OCI-LY1 (cell line): ENCODE data around the gene EFHC1.

Source experiments
- H2AFZ ChIP-seq: fragments of 200-600 bp; sonication (generic), shearing (Covaris generic); 2 replicates; pipeline ENCODE4 v1.6.0; 2014; ENCODE audit warnings: antibody characterized with exemption, mild to moderate bottlenecking, low read length
- H3F3A ChIP-seq: fragments of 200-600 bp; sonication (generic), shearing (Covaris generic); 2 replicates; pipeline ENCODE4 v1.6.0; 2014; ENCODE audit warnings: mild to moderate bottlenecking, antibody characterized with exemption, low read length, moderate library complexity; ENCODE audit not compliant: insufficient read depth
- H3K27ac ChIP-seq: fragments of 200-600 bp; sonication (generic); 2 replicates; pipeline ENCODE4 v1.5.1; 2014; ENCODE audit warnings: low read length, mixed run types, mild to moderate bottlenecking, low read depth; ENCODE audit not compliant: poor library complexity, severe bottlenecking
- H3K27me3 ChIP-seq: fragments of 200-600 bp; sonication (generic); 2 replicates; pipeline ENCODE4 v1.6.0; 2014; ENCODE audit warnings: antibody characterized with exemption, mild to moderate bottlenecking, low read length, moderate library complexity; ENCODE audit not compliant: insufficient read depth
- H3K36me3 ChIP-seq: fragments of 200-600 bp; sonication (generic); 2 replicates; pipeline ENCODE4 v1.6.1; 2014; ENCODE audit warnings: mild to moderate bottlenecking, antibody characterized with exemption, low read length, moderate library complexity, mixed read lengths; ENCODE audit not compliant: insufficient read depth
- H3K4me1 ChIP-seq: fragments of 200-600 bp; sonication (generic); 2 replicates; pipeline ENCODE4 v1.5.1; 2014; ENCODE audit warnings: mild to moderate bottlenecking, low read length, moderate library complexity; ENCODE audit not compliant: insufficient read depth, severe bottlenecking
- H3K4me2 ChIP-seq: fragments of 200-600 bp; sonication (generic), shearing (Covaris generic); 2 replicates; pipeline ENCODE4 v1.6.1; 2014; ENCODE audit warnings: low read length
- H3K4me3 ChIP-seq: fragments of 200-600 bp; sonication (generic); 2 replicates; pipeline ENCODE4 v1.5.1; 2014; ENCODE audit warnings: low read length, low read depth, mild to moderate bottlenecking, mixed read lengths; ENCODE audit not compliant: poor library complexity, severe bottlenecking
- H3K79me2 ChIP-seq: fragments of 200-600 bp; shearing (Covaris generic); 2 replicates; pipeline ENCODE4 v1.6.1; 2016; ENCODE audit warnings: mixed run types, low read length, mixed read lengths; ENCODE audit not compliant: insufficient read depth
- H3K9ac ChIP-seq: fragments of 200-600 bp; sonication (generic), shearing (Covaris generic); 2 replicates; pipeline ENCODE4 v1.6.1; 2014; ENCODE audit warnings: mild to moderate bottlenecking, low read length, mixed read lengths
- H3K9me2 ChIP-seq: fragments of 200-600 bp; sonication (generic), shearing (Covaris generic); 2 replicates; pipeline ENCODE4 v1.6.1; 2014; ENCODE audit warnings: low read depth, mild to moderate bottlenecking, low read length, mixed read lengths
- H3K9me3 ChIP-seq: fragments of 200-600 bp; shearing (Covaris generic); 2 replicates; pipeline ENCODE4 v1.6.1; 2014; ENCODE audit warnings: low read length, mixed read lengths
- H4K20me1 ChIP-seq: fragments of 200-600 bp; sonication (generic), shearing (Covaris generic); 2 replicates; pipeline ENCODE4 v1.6.0; 2016; ENCODE audit warnings: mild to moderate bottlenecking, low read length; ENCODE audit not compliant: insufficient read depth
- EZH2 ChIP-seq: fragments of 200-600 bp; sonication (generic), shearing (Covaris generic); IDR thresholded peaks from 2 replicates; pipeline ENCODE4 v1.8.0; 2017; ENCODE audit warnings: borderline replicate concordance, mixed run types, mild to moderate bottlenecking, antibody characterized with exemption, low read length, moderate library complexity, mixed read lengths
- TF ChIP-seq, protein P1 (sequence below): fragments of 200-600 bp; sonication (generic), shearing (Covaris generic); IDR thresholded peaks from 2 replicates; pipeline ENCODE4 v1.5.1; 2017; ENCODE audit warnings: mild to moderate bottlenecking, antibody characterized with exemption, low read length, moderate library complexity, mixed read lengths

EFHC1 gene

GRCh38 chr6:52377538-52378221 is 42.5 kb upstream of the EFHC1 start:
- Histone ChIP-seq H3K4me1 (peaks cover 24% of the 10 kb centered on the region), H3K4me3 (no peak overlapping the region), H3K79me2 (peaks cover 3% of the 10 kb centered on the region; the same call in 1 of the 2 replicates), H3K4me2 (no peak overlapping the region; the same call in 1 of the 2 replicates), H3K9me2 (no peaks in the 10 kb centered on the region), H3F3A (no peaks in the 10 kb centered on the region), H4K20me1 (no peaks in the 10 kb centered on the region), H3K36me3 (peaks cover 14% of the 10 kb centered on the region; the same call in 1 of the 2 replicates), H3K9me3 (no peaks in the 10 kb centered on the region), H3K27ac (no peak overlapping the region), H3K27me3 (no peaks in the 10 kb centered on the region), H2AFZ (no peak overlapping the region), H3K9ac (no peak overlapping the region)
- TF ChIP-seq, protein P1, sequence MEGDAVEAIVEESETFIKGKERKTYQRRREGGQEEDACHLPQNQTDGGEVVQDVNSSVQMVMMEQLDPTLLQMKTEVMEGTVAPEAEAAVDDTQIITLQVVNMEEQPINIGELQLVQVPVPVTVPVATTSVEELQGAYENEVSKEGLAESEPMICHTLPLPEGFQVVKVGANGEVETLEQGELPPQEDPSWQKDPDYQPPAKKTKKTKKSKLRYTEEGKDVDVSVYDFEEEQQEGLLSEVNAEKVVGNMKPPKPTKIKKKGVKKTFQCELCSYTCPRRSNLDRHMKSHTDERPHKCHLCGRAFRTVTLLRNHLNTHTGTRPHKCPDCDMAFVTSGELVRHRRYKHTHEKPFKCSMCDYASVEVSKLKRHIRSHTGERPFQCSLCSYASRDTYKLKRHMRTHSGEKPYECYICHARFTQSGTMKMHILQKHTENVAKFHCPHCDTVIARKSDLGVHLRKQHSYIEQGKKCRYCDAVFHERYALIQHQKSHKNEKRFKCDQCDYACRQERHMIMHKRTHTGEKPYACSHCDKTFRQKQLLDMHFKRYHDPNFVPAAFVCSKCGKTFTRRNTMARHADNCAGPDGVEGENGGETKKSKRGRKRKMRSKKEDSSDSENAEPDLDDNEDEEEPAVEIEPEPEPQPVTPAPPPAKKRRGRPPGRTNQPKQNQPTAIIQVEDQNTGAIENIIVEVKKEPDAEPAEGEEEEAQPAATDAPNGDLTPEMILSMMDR: no peak
- TF ChIP-seq EZH2: no peak

- Histone ChIP-seq H4K20me1 (no peaks in the 10 kb centered on the region), H3K9me2 (no peaks in the 10 kb centered on the region), H3K4me1 (peaks cover 18% of the 10 kb centered on the region), H3K9me3 (no peaks in the 10 kb centered on the region), H3K27me3 (no peaks in the 10 kb centered on the region), H3K9ac (no peak overlapping the region), H3F3A (no peaks in the 10 kb centered on the region), H3K4me2 (no peak overlapping the region), H3K79me2 (peaks cover 3% of the 10 kb centered on the region; the same call in 1 of the 2 replicates), H3K36me3 (no peaks in the 10 kb centered on the region), H3K4me3 (no peak overlapping the region), H3K27ac (no peak overlapping the region), H2AFZ (no peak overlapping the region)
- TF ChIP-seq, protein P1: no peak
- TF ChIP-seq EZH2: no peak
Measured at GRCh38 chr6:52381249-52381648, 38.9 kb upstream of the EFHC1 start.

- Histone ChIP-seq H3K4me1 (peaks cover 5% of the 10 kb centered on the region), H4K20me1 (no peaks in the 10 kb centered on the region), H3K27me3 (no peaks in the 10 kb centered on the region), H3K9ac (no peak overlapping the region), H3K9me3 (no peaks in the 10 kb centered on the region), H3K36me3 (no peaks in the 10 kb centered on the region; the same call in 1 of the 2 replicates), H3K4me2 (no peak overlapping the region), H3K79me2 (no peaks in the 10 kb centered on the region), H3K9me2 (no peaks in the 10 kb centered on the region), H3K4me3 (no peak overlapping the region), H2AFZ (no peak overlapping the region), H3F3A (no peaks in the 10 kb centered on the region), H3K27ac (no peak overlapping the region)
- TF ChIP-seq, protein P1: no peak
- TF ChIP-seq EZH2: no peak
Measured at GRCh38 chr6:52384145-52384766, 35.9 kb upstream of the EFHC1 start.
